Loucy (cell line): Measurements from ENCODE around the gene PCDHGA2.
"Not testable (repeated sequence)": the region's sequence is repeated elsewhere in the genome, so short reads cannot be mapped to it uniquely, and the experiment has no call there.

ENCODE experiments used
- CTCF ChIP-seq: fragments of 200-600 bp; sonication (generic); conservative IDR thresholded peaks from 2 replicates; pipeline ENCODE4 v1.5.1; 2014; ENCODE audit warnings: mild to moderate bottlenecking, antibody characterized with exemption, low read length
- EZH2phosphoT487 ChIP-seq: fragments of 200-600 bp; IDR thresholded peaks from 2 replicates; pipeline ENCODE4 v1.6.1; 2018; ENCODE audit warnings: antibody characterized with exemption, mild to moderate bottlenecking, moderate library complexity, borderline replicate concordance

- TF ChIP-seq CTCF, EZH2phosphoT487: not testable (repeated sequence)
These were observed 6.0 kb upstream of the PCDHGA2 start for GRCh38 chr5:141332571-141332970.
